ENCODE results near the gene FSTL4.

FSTL4 gene

GRCh38 chr5:133332439-133333024 is 279.8 kb downstream of the FSTL4 start:
- in situ Hi-C loops (cut with MboI; ENCODE audit: low sequenced_read_pairs), result no loop called here

- in situ Hi-C loops (cut with MboI; ENCODE audit: low sequenced_read_pairs), result no loop called here
Measured at GRCh38 chr5:133331941-133332340, 280.4 kb downstream of the FSTL4 start.

GRCh38 chr5:133330956-133331355 is 281.4 kb downstream of the FSTL4 start:
- in situ Hi-C loops (cut with MboI; ENCODE audit: low sequenced_read_pairs), result no loop called here

- in situ Hi-C loops (cut with MboI; ENCODE audit: low sequenced_read_pairs), result no loop called here
Measured at GRCh38 chr5:133328800-133329199, 283.5 kb downstream of the FSTL4 start.

GRCh38 chr5:133327946-133328401 is 284.4 kb downstream of the FSTL4 start:
- in situ Hi-C loops (cut with MboI; ENCODE audit: low sequenced_read_pairs), result no loop called here

GRCh38 chr5:133326361-133326760 is 286.0 kb downstream of the FSTL4 start:
- in situ Hi-C loops (cut with MboI; ENCODE audit: low sequenced_read_pairs), result no loop called here

GRCh38 chr5:133325864-133326263 is 286.5 kb downstream of the FSTL4 start:
- in situ Hi-C loops (cut with MboI; ENCODE audit: low sequenced_read_pairs), result no loop called here

- in situ Hi-C loops (cut with MboI; ENCODE audit: low sequenced_read_pairs), result no loop called here
Measured at GRCh38 chr5:133324926-133325325, 287.4 kb downstream of the FSTL4 start.

GRCh38 chr5:133323494-133324457 is 288.6 kb downstream of the FSTL4 start:
- in situ Hi-C loops (cut with MboI; ENCODE audit: low sequenced_read_pairs), result no loop called here

GRCh38 chr5:133322743-133323142 is 289.6 kb downstream of the FSTL4 start:
- in situ Hi-C loops (cut with MboI; ENCODE audit: low sequenced_read_pairs), result no loop called here

GRCh38 chr5:133321833-133322420 is 290.4 kb downstream of the FSTL4 start:
- in situ Hi-C loops (cut with MboI; ENCODE audit: low sequenced_read_pairs), result no loop called here

GRCh38 chr5:133321286-133321832 is 291.0 kb downstream of the FSTL4 start:
- in situ Hi-C loops (cut with MboI; ENCODE audit: low sequenced_read_pairs), result no loop called here

- in situ Hi-C loops (cut with MboI; ENCODE audit: low sequenced_read_pairs), result no loop called here
Measured at GRCh38 chr5:133319905-133320520, 292.3 kb downstream of the FSTL4 start.

GRCh38 chr5:133319244-133319643 is 293.1 kb downstream of the FSTL4 start:
- in situ Hi-C loops (cut with MboI; ENCODE audit: low sequenced_read_pairs), result no loop called here

GRCh38 chr5:133317558-133317957 is 294.8 kb downstream of the FSTL4 start:
- in situ Hi-C loops (cut with MboI; ENCODE audit: low sequenced_read_pairs), result no loop called here

GRCh38 chr5:133316346-133317343 is 295.7 kb downstream of the FSTL4 start:
- in situ Hi-C loops (cut with MboI; ENCODE audit: low sequenced_read_pairs), result no loop called here

- in situ Hi-C loops (cut with MboI; ENCODE audit: low sequenced_read_pairs), result no loop called here
Measured at GRCh38 chr5:133314086-133314485, 298.3 kb downstream of the FSTL4 start.

- in situ Hi-C loops (cut with MboI; ENCODE audit: low sequenced_read_pairs), result no loop called here
Measured at GRCh38 chr5:133311176-133311575, 301.2 kb downstream of the FSTL4 start.

- in situ Hi-C loops (cut with MboI; ENCODE audit: low sequenced_read_pairs), result no loop called here
Measured at GRCh38 chr5:133309984-133310621, 302.2 kb downstream of the FSTL4 start.

Data from hTERT RPE-1 (cell line).